ENCODE measurements around the gene PDE4D.

- TF ChIP-seq CHD1 (IDR thresholded peaks at IDR 0.05; ENCODE audit: low read depth, low read length) (no peak), CEBPB (IDR thresholded peaks at IDR 0.05; ENCODE audit: low read depth, low read length) (no peak), POLR2A (IDR thresholded peaks at IDR 0.05; ENCODE audit: low read depth, low read length) (no peak), CTCF (conservative IDR thresholded peaks at IDR 0.05; ENCODE audit: low read depth, low read length) (no peak), FOS (IDR thresholded peaks at IDR 0.05; ENCODE audit: low read depth, low read length) (no peak), USF2 (IDR thresholded peaks at IDR 0.05; ENCODE audit: low read depth, low read length) (no peak)
Observed at GRCh38 chr5:59433174-59433573, 460.4 kb downstream of the PDE4D start.

Measured in IMR-90 (cell line).